IPS-NIHi11 (cell line): ENCODE measurements around the gene SCNN1G.
A peak's percentile ranks its signal among the peaks of the same experiment; 100 is the strongest.
"Not testable (repeated sequence)": the region's sequence is repeated elsewhere in the genome, so short reads cannot be mapped to it uniquely, and the experiment has no call there.

ENCODE experiments used
- DNase-seq: peaks from one replicate; pipeline ENCODE4 v3.0.0; 2012; ENCODE audit warnings: mixed read lengths, low spot score

SCNN1G gene

GRCh38 chr16:23182679-23183542, at the start of gene SCNN1G:
SCNN1G (plus strand) TSS chr16:23182745; CDS start chr16:23186272, 3,527 bp downstream.
- peak; percentile 33 for DNase-seq

GRCh38 chr16:23132775-23133463, 49.6 kb upstream of the SCNN1G start:
- DNase-seq: no peak

GRCh38 chr16:23134274-23134673, 48.3 kb upstream of the SCNN1G start:
- no peak for DNase-seq

- DNase-seq: no peak
These were observed 45.3 kb upstream of the SCNN1G start for GRCh38 chr16:23137256-23137655.

GRCh38 chr16:23137818-23138217, 44.7 kb upstream of the SCNN1G start:
- no peak for DNase-seq

GRCh38 chr16:23140107-23140506, 42.4 kb upstream of the SCNN1G start:
- DNase-seq: no peak

GRCh38 chr16:23141033-23141432, 41.5 kb upstream of the SCNN1G start:
- DNase-seq: no peak

GRCh38 chr16:23141500-23141899, 41.0 kb upstream of the SCNN1G start:
- no peak for DNase-seq

GRCh38 chr16:23141959-23142740, 40.4 kb upstream of the SCNN1G start:
- no peak for DNase-seq

- DNase-seq: no peak
These were observed 39.2 kb upstream of the SCNN1G start for GRCh38 chr16:23143391-23143790.

GRCh38 chr16:23144393-23144792, 38.2 kb upstream of the SCNN1G start:
- not testable (repeated sequence) for DNase-seq

GRCh38 chr16:23145186-23145585, 37.4 kb upstream of the SCNN1G start:
- no peak for DNase-seq

GRCh38 chr16:23145608-23146007, 36.9 kb upstream of the SCNN1G start:
- no peak for DNase-seq

- no peak for DNase-seq
These were observed 35.5 kb upstream of the SCNN1G start for GRCh38 chr16:23146877-23147601.

- DNase-seq: no peak
These were observed 34.9 kb upstream of the SCNN1G start for GRCh38 chr16:23147666-23148065.

- DNase-seq: no peak
These were observed 34.4 kb upstream of the SCNN1G start for GRCh38 chr16:23148166-23148512.

- DNase-seq: peak; percentile 61
These were observed 33.9 kb upstream of the SCNN1G start for GRCh38 chr16:23148513-23149266.

- DNase-seq: peak; percentile 93
These were observed 33.1 kb upstream of the SCNN1G start, which contains the start of gene USP31 for GRCh38 chr16:23149267-23149992. USP31 (minus strand) TSS chr16:23149452; CDS start chr16:23149270, 182 bp downstream.

- no peak for DNase-seq
These were observed 32.6 kb upstream of the SCNN1G start for GRCh38 chr16:23149993-23150364.

- DNase-seq: no peak
These were observed 30.0 kb upstream of the SCNN1G start for GRCh38 chr16:23152386-23153178.
